A549 (cell line): ENCODE results near the gene SLC6A6. TPM values are rescaled to one million over a fixed set of nuclear protein-coding genes. Genes with fewer than 3 reads are reported as not detected.

ENCODE experiments used
- ATAC-seq, 2 experiments: fragments of 200-7000 bp in 1 of 2; fragments of >200 bp in 1 of 2; cut with Nextera tagmentation in 1 of 2; cut with Tn5 transposase in 1 of 2; 3 replicates each; pipeline versions ENCODE4 v1.8.0 to v1.9.1; 2018 to 2020; ENCODE audit warnings: mild to moderate bottlenecking in 1 of 2, moderate library complexity in 1 of 2
- CTCF ChIA-PET: fragments of 300-600 bp; sonication (Branson Sonifier 250); formaldehyde crosslinking; extraction: SDS; loops from one replicate; lab custom pipeline; 2021; ENCODE audit warnings: antibody characterized with exemption, inconsistent platforms; lab: Yijun Ruan, JAX
- POLR2A ChIA-PET: fragments of 350-600 bp; formaldehyde crosslinking; extraction: SDS; loops from one replicate; lab custom pipeline; 2021; ENCODE audit warnings: antibody characterized with exemption, inconsistent platforms; lab: Yijun Ruan, JAX
- DNase-seq, 2 experiments: peaks; one replicate each; pipeline versions ENCODE4 v3.0.0 to v3.0.0-alpha.2; 2011 to 2016; ENCODE audit warnings: low read depth in 1 of 2, low spot score in 1 of 2
- FAIRE-seq: peaks from 2 replicates; lab custom pipeline; 2011; peaks lifted over from hg19 to GRCh38; lab: Jason Lieb, UNC
- H3K27ac ChIP-seq, 2 experiments: fragments of >200 bp; sonication (Bioruptor Twin); formaldehyde crosslinking; 3 replicates each; pipeline ENCODE4 v1.5.1; 2016 to 2017
- H3K4me1 ChIP-seq: fragments of >200 bp; sonication (Bioruptor Twin); formaldehyde crosslinking; 3 replicates; pipeline ENCODE4 v1.6.1; 2016
- H3K4me2 ChIP-seq: fragments of >200 bp; sonication (Bioruptor Twin); formaldehyde crosslinking; 3 replicates; pipeline ENCODE4 v1.6.1; 2016
- H3K4me3 ChIP-seq: fragments of >200 bp; sonication (Bioruptor Twin); formaldehyde crosslinking; 3 replicates; pipeline ENCODE4 v1.5.1; 2016
- H3K9me3 ChIP-seq: fragments of >200 bp; sonication (Bioruptor Twin); formaldehyde crosslinking; 3 replicates; pipeline ENCODE4 v1.6.1; 2016
- CBX2 ChIP-seq: fragments of 200-600 bp; sonication (generic); IDR thresholded peaks from 2 replicates; pipeline ENCODE4 v1.6.1; 2016; ENCODE audit warnings: low read depth, mild to moderate bottlenecking, borderline replicate concordance
- CHD4 ChIP-seq: fragments of 200-600 bp; sonication (generic); IDR thresholded peaks from 2 replicates; pipeline ENCODE4 v1.6.1; 2016; ENCODE audit warnings: antibody characterized with exemption, mild to moderate bottlenecking, borderline replicate concordance
- ELK1 ChIP-seq: fragments of 150-350 bp; IDR thresholded peaks from 2 replicates; pipeline ENCODE4 v1.6.1; 2014; ENCODE audit warnings: low read depth, mild to moderate bottlenecking, low read length
- ESRRA ChIP-seq: fragments of 150-350 bp; IDR thresholded peaks from 2 replicates; pipeline ENCODE4 v1.6.1; 2014; ENCODE audit warnings: mild to moderate bottlenecking, low read length, borderline replicate concordance
- HDAC2 ChIP-seq: fragments of 200-600 bp; sonication (generic); IDR thresholded peaks from 2 replicates; pipeline ENCODE4 v1.6.1; 2016
- JUN ChIP-seq, 2 experiments: fragments of >200 bp; sonication (Bioruptor Twin); formaldehyde crosslinking; IDR thresholded peaks; 2 replicates in 1 of 2; 3 replicates in 1 of 2; pipeline ENCODE4 v1.6.1; 2016 to 2017
- KDM1A ChIP-seq: fragments of 200-600 bp; sonication (generic); IDR thresholded peaks from 2 replicates; pipeline ENCODE4 v1.6.1; 2016; ENCODE audit warnings: low read depth, mild to moderate bottlenecking
- NFE2L2 ChIP-seq: fragments of 150-350 bp; conservative IDR thresholded peaks from 2 replicates; pipeline ENCODE4 v1.6.1; 2014; ENCODE audit warnings: low read length
- NPAS2 ChIP-seq: fragments of 250-450 bp; sonication (Bioruptor Pico); IDR thresholded peaks from 2 replicates; pipeline ENCODE4 v1.8.0; 2022; ENCODE audit warnings: mild to moderate bottlenecking, moderate library complexity, borderline replicate concordance
- NR3C1 ChIP-seq: fragments of >200 bp; sonication (Bioruptor Twin); formaldehyde crosslinking; IDR thresholded peaks from 3 replicates; pipeline ENCODE4 v1.6.1; 2017
- PBX3 ChIP-seq: IDR thresholded peaks from 2 replicates; pipeline ENCODE4 v1.6.1; 2012
- POLR2A ChIP-seq: IDR thresholded peaks from 2 replicates; pipeline ENCODE4 v1.6.1; 2012; ENCODE audit warnings: mild to moderate bottlenecking, low read length
- SREBF2 ChIP-seq: fragments of 450-650 bp; IDR thresholded peaks from 2 replicates; pipeline ENCODE4 v1.6.1; 2014; ENCODE audit warnings: mild to moderate bottlenecking, moderate library complexity
- USF2 ChIP-seq: fragments of 450-650 bp; IDR thresholded peaks from 2 replicates; pipeline ENCODE4 v1.6.1; 2014; ENCODE audit warnings: antibody characterized with exemption
- ZNF302 ChIP-seq: fragments of 250-450 bp; sonication (Bioruptor Pico); IDR thresholded peaks from 2 replicates; pipeline ENCODE4 v1.9.0; 2021; ENCODE audit warnings: inconsistent platforms, mild to moderate bottlenecking, moderate library complexity
- WGBS: methylation state at CpG from one replicate; pipeline ENCODE4 v1.1.6; 2017; ENCODE audit errors: missing lambda C conversion rate; 5-methylcytosine and 5-hydroxymethylcytosine counted together
- polyA plus RNA-seq, 4 experiments: library from polyadenylated mRNA; depleted of rRNA in 3 of 4; stranded (reverse); fragments of >200 nt; fragmentation: RNase III in 1 of 4; extraction: RNeasy Plus Mini Kit Qiagen cat#74134 plus additional on column Dnase treatment in 1 of 4; gene quantifications; 2 replicates in 3 of 4; 3 replicates in 1 of 4; pipeline ENCODE4 v1.2.3, GENCODE V29; 2011 to 2017

The SLC6A6 gene
- polyA plus RNA-seq, 2 of the 4 experiments (the other 2 are of a cell fraction) = 73.3 to 73.8 TPM

- WGBS = 2% methylated on average over 10 of the region's 12 CpGs
- ChIA-PET CTCF (interaction anchor here (1.0 to 3.7 kb wide), 8 partner anchors 9 to 143 kb away, joined by 3 to 19 read pairs (median 8); no protein-coding TSS in a partner anchor), POLR2A (interaction anchor here (1.5 to 2.2 kb wide), 3 partner anchors 12 to 55 kb away, joined by 4 to 13 read pairs (median 7); no protein-coding TSS in a partner anchor)
- DNase-seq = peak in 1 of 2 experiments; percentile 28
- Histone ChIP-seq H3K4me3 (peak overlapping the region; percentile 75), H3K9me3 (no peaks in the 10 kb centered on the region), H3K27ac (peak overlapping the region; percentile 92 to 98), H3K4me2 (peak overlapping the region; percentile 94), H3K4me1 (peaks cover 47% of the 10 kb centered on the region)
- TF ChIP-seq SREBF2 (no peak), NFE2L2 (no peak), USF2 (no peak), NR3C1 (no peak), ELK1 (no peak), POLR2A (0 out of 2 replicates have a peak, but pooled peaks have one; percentile 11)
- ATAC-seq = peak in 1 of 2 experiments; percentile 11; a peak in 3 of 6 replicates
- FAIRE-seq = no peak
Observed at GRCh38 chr3:14403619-14404155, 1.3 kb downstream of the SLC6A6 start.

GRCh38 chr3:14404186-14404585 is 1.8 kb downstream of the SLC6A6 start:
- ChIA-PET POLR2A (interaction anchor here (1.7 to 2.2 kb wide), 2 partner anchors 12 to 48 kb away, joined by 7 to 13 read pairs; no protein-coding TSS in a partner anchor), CTCF (interaction anchor here (0.8 to 3.7 kb wide), 9 partner anchors 11 to 143 kb away, joined by 3 to 19 read pairs (median 6); no protein-coding TSS in a partner anchor)
- 7% methylated on average over 3 of the region's 3 CpGs for WGBS
- FAIRE-seq = no peak
- TF ChIP-seq PBX3 = no peak
- no peak for TF ChIP-seq USF2
- TF ChIP-seq JUN (IDR thresholded peaks at IDR 0.05) = no peak; a peak in 1 of 5 replicates
- TF ChIP-seq ZNF302 (CRISPR knock-in tag) = no peak
- no peak for TF ChIP-seq CBX2
- 0 out of 2 replicates have a peak, but pooled peaks have one; percentile 74 for TF ChIP-seq ESRRA
- no peak for TF ChIP-seq NPAS2 (CRISPR knock-in tag)
- ATAC-seq = no peak
- no peak for DNase-seq
- Histone ChIP-seq H3K4me2 (peak overlapping the region; percentile 94), H3K4me3 (peak overlapping the region; percentile 75), H3K27ac (peak overlapping the region; percentile 92 to 98), H3K9me3 (no peaks in the 10 kb centered on the region), H3K4me1 (peaks cover 52% of the 10 kb centered on the region)

GRCh38 chr3:14404631-14405359 is 2.4 kb downstream of the SLC6A6 start:
- DNase-seq = peak in 1 of 2 experiments; percentile 27
- FAIRE-seq = no peak
- ChIA-PET POLR2A (interaction anchor here (0.8 to 1.7 kb wide), 2 partner anchors 11 to 48 kb away, joined by 5 to 7 read pairs; no protein-coding TSS in a partner anchor), CTCF (interaction anchor here (0.7 to 3.7 kb wide), 16 partner anchors 11 to 201 kb away, joined by 3 to 19 read pairs (median 5); no protein-coding TSS in a partner anchor)
- ATAC-seq = no peak
- Histone ChIP-seq H3K4me3 (peak overlapping the region; percentile 75), H3K9me3 (no peaks in the 10 kb centered on the region), H3K4me1 (peaks cover 58% of the 10 kb centered on the region), H3K4me2 (peak overlapping the region; percentile 94), H3K27ac (peak overlapping the region; percentile 92 to 98)
- peak; percentile 97 for TF ChIP-seq KDM1A
- peak; percentile 86; the same call in 1 of the 2 replicates for TF ChIP-seq CHD4
- TF ChIP-seq ELK1 = no peak
- TF ChIP-seq CBX2 = no peak
- TF ChIP-seq HDAC2 = peak; percentile 94
- WGBS = 23% methylated on average over 11 of the region's 11 CpGs
